Testis (tissue), 2 donors: ENCODE measurements around the gene ZNF740.

ENCODE experiments used
- CTCF ChIP-seq, 3 experiments: fragments of 450-650 bp in 2 of 3; fragments of 200-600 bp in 1 of 3; sonication (generic) in 1 of 3; IDR thresholded peaks; one replicate each; pipeline ENCODE4 v1.5.1; 2016 to 2019; ENCODE audit warnings: antibody characterized with exemption in 3 of 3, mild to moderate bottlenecking in 2 of 3, moderate library complexity in 1 of 3
- POLR2A ChIP-seq: fragments of 450-650 bp; IDR thresholded peaks from one replicate; pipeline ENCODE4 v1.6.1; 2017; ENCODE audit warnings: antibody characterized with exemption, mild to moderate bottlenecking, moderate library complexity

DNA sequence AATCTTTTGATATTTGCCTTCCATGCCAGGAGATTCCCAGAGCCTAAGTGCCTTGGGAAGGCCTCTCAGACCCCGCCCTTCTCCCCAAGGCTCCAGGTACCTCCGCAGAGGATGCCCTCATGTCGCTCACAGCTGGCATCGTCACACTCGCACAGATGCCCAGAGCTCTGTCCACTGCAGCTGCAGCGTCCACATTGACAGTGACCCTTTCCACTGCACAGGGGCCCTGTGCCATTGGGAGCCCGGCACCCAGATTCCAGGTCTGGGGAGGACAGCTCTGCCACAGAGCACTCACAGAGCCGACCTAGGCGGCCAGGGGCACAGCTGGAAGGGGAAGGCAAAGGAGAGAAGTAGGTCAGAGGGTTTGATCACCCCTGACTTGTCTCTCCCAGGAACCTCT, 12.5 kb downstream of the ZNF740 start:
- TF ChIP-seq CTCF (IDR thresholded peaks at IDR 0.05) (no peak), POLR2A (no peak)
